ENCODE results near the gene MSI2. TPM values are rescaled to one million over a fixed set of nuclear protein-coding genes. Genes with fewer than 3 reads are reported as not detected.

MSI2 gene
- total RNA-seq, 2 experiments from 2014 or later: 131 to 164 TPM

DNA sequence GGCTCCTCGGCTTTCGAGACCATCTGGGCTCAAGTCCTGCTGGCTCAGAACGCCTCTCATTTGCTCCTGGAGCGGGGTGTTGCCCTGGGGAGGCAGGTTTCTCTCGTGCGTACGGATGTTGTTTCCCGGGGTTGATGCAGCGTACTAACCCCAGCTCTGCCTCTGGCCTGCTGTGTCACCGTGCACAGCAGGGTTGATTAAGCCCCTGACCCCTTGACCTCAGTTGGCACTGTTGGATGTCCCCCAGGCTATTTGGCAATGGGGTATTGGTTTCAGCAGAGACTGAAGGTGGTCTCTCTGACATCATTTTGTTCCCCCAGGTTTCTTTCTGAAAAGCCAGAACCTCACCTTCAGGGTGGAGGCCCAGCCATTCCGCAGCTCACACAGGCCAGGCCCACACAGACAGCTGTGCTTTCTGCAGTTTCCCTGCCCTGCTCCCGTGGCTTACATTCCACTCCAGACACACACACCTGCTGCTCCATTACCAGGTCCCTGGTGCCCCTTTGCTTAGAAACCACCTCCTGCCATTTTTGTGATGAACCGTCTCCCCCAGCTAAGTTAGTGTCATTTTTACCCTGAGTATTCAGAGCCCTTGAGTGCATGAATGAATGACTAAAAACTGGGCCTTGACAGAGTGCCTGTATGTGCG, 255.3 kb downstream of the MSI2 start:
- POLR2A ChIA-PET: no interaction called here
- Histone ChIP-seq H3K4me3 (ENCODE audit: low read depth, low read length, poor library complexity, severe bottlenecking) (no peak overlapping the region), H3K4me2 (ENCODE audit: low read length) (no peak overlapping the region), H3K36me3 (ENCODE audit: insufficient read depth, low read length) (peaks cover 6% of the 10 kb centered on the region; the same call in 1 of the 2 replicates), H3K9me3 (ENCODE audit: low read length) (no peaks in the 10 kb centered on the region), H3K4me1 (ENCODE audit: insufficient read depth, low read length, poor library complexity, severe bottlenecking) (peaks cover 33% of the 10 kb centered on the region), H4K20me1 (ENCODE audit: insufficient read depth, low read length) (no peaks in the 10 kb centered on the region), H2AFZ (ENCODE audit: low read length) (no peak overlapping the region), H3K79me2 (ENCODE audit: insufficient read depth, low read depth, low read length) (no peaks in the 10 kb centered on the region), H3K27ac (ENCODE audit: low read depth, low read length, poor library complexity, severe bottlenecking) (no peak overlapping the region), H3K9me2 (ENCODE audit: insufficient read depth, low read length) (no peaks in the 10 kb centered on the region)
- intact Hi-C loops (cut with micrococcal nuclease; ENCODE audit: unreplicated experiment): loop anchor here (5.0 kb wide), 1 partner anchor 59 kb away; no protein-coding TSS in a partner anchor
- DNase-seq (ENCODE audit: low spot score): no peak
- CTCF ChIA-PET (ENCODE audit: unreplicated experiment): no interaction called here
- no peak for TF ChIP-seq EZH2phosphoT487 (IDR thresholded peaks at IDR 0.05; ENCODE audit: borderline replicate concordance, low read depth, low read length)
- TF ChIP-seq, protein P1, sequence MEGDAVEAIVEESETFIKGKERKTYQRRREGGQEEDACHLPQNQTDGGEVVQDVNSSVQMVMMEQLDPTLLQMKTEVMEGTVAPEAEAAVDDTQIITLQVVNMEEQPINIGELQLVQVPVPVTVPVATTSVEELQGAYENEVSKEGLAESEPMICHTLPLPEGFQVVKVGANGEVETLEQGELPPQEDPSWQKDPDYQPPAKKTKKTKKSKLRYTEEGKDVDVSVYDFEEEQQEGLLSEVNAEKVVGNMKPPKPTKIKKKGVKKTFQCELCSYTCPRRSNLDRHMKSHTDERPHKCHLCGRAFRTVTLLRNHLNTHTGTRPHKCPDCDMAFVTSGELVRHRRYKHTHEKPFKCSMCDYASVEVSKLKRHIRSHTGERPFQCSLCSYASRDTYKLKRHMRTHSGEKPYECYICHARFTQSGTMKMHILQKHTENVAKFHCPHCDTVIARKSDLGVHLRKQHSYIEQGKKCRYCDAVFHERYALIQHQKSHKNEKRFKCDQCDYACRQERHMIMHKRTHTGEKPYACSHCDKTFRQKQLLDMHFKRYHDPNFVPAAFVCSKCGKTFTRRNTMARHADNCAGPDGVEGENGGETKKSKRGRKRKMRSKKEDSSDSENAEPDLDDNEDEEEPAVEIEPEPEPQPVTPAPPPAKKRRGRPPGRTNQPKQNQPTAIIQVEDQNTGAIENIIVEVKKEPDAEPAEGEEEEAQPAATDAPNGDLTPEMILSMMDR (conservative IDR thresholded peaks at IDR 0.05; ENCODE audit: low read length): no peak
- no TSS peak for BruUV-seq (replicated peaks)

DNA sequence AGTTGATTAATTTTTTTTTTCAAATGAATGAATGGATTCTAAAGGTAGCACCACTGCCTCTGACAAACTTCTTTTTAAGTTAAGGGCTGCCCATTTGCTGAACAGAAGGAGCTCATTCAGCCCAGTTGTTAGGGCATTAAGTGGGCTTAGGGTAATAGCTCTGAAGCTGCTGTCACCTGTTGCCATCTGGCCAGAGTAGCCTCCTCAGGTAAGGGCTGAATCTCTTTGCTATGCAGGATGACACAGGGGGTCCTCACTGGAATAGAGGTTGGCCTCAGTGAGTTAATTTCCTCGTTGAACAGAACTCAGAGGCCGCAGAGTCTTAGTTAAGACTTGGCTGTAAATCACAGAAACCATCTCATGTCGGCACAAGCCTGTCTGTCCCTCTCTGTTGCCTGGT, 255.9 kb downstream of the MSI2 start:
- DNase-seq (ENCODE audit: low spot score): no peak
- Histone ChIP-seq H3K36me3 (ENCODE audit: insufficient read depth, low read length) (peaks cover 6% of the 10 kb centered on the region; the same call in 1 of the 2 replicates), H3K4me3 (ENCODE audit: low read depth, low read length, poor library complexity, severe bottlenecking) (no peak overlapping the region), H4K20me1 (ENCODE audit: insufficient read depth, low read length) (no peaks in the 10 kb centered on the region), H3K79me2 (ENCODE audit: insufficient read depth, low read depth, low read length) (no peaks in the 10 kb centered on the region), H3K9me3 (ENCODE audit: low read length) (no peaks in the 10 kb centered on the region), H3K9me2 (ENCODE audit: insufficient read depth, low read length) (no peaks in the 10 kb centered on the region), H3K27ac (ENCODE audit: low read depth, low read length, poor library complexity, severe bottlenecking) (no peak overlapping the region), H3K4me2 (ENCODE audit: low read length) (no peak overlapping the region), H2AFZ (ENCODE audit: low read length) (no peak overlapping the region), H3K4me1 (ENCODE audit: insufficient read depth, low read length, poor library complexity, severe bottlenecking) (peaks cover 33% of the 10 kb centered on the region)
- CTCF ChIA-PET (ENCODE audit: unreplicated experiment): no interaction called here
- TF ChIP-seq EZH2phosphoT487 (IDR thresholded peaks at IDR 0.05; ENCODE audit: borderline replicate concordance, low read depth, low read length): no peak
- TF ChIP-seq, protein P1 (conservative IDR thresholded peaks at IDR 0.05; ENCODE audit: low read length): no peak
- POLR2A ChIA-PET: no interaction called here
- BruUV-seq (replicated peaks): no TSS peak
- intact Hi-C loops (cut with micrococcal nuclease; ENCODE audit: unreplicated experiment): loop anchor here (5.0 kb wide), 1 partner anchor 60 kb away; no protein-coding TSS in a partner anchor

DNA sequence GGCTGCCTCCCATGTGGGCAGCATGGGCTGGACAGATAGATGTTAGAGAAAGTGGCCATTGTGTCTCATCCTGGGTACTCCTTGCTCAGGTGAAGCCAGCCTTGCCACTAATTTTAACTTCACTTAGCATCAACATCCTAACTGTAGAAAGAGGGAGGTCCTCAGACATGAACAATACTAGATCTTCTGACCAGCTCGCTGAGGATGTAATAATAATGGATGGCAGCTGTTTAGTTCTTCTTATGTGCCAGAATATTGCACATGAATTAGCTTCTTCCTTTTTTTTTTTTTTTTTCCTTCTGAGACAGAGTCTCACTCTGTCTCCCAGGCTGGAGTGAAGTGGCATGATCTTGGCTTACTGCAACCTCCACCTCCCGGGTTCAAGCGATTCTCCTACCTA, 256.4 kb downstream of the MSI2 start:
- TF ChIP-seq, protein P1 (conservative IDR thresholded peaks at IDR 0.05; ENCODE audit: low read length): no peak
- no peak for TF ChIP-seq EZH2phosphoT487 (IDR thresholded peaks at IDR 0.05; ENCODE audit: borderline replicate concordance, low read depth, low read length)
- intact Hi-C loops (cut with micrococcal nuclease; ENCODE audit: unreplicated experiment): loop anchor here (5.0 kb wide), 1 partner anchor 60 kb away; no protein-coding TSS in a partner anchor
- ChIA-PET CTCF (ENCODE audit: unreplicated experiment) (no interaction called here), POLR2A (no interaction called here)
- Histone ChIP-seq H3K4me1 (ENCODE audit: insufficient read depth, low read length, poor library complexity, severe bottlenecking) (peaks cover 33% of the 10 kb centered on the region), H4K20me1 (ENCODE audit: insufficient read depth, low read length) (no peaks in the 10 kb centered on the region), H3K4me2 (ENCODE audit: low read length) (no peak overlapping the region), H3K9me2 (ENCODE audit: insufficient read depth, low read length) (no peaks in the 10 kb centered on the region), H3K4me3 (ENCODE audit: low read depth, low read length, poor library complexity, severe bottlenecking) (no peak overlapping the region), H3K27ac (ENCODE audit: low read depth, low read length, poor library complexity, severe bottlenecking) (no peak overlapping the region), H3K36me3 (ENCODE audit: insufficient read depth, low read length) (peaks cover 6% of the 10 kb centered on the region; the same call in 1 of the 2 replicates), H3K9me3 (ENCODE audit: low read length) (no peaks in the 10 kb centered on the region), H3K79me2 (ENCODE audit: insufficient read depth, low read depth, low read length) (no peaks in the 10 kb centered on the region), H2AFZ (ENCODE audit: low read length) (no peak overlapping the region)
- no TSS peak for BruUV-seq (replicated peaks)
- DNase-seq (ENCODE audit: low spot score): no peak
